ENCODE data around the gene TLR1. TPM values are rescaled to one million over a fixed set of nuclear protein-coding genes. Genes with fewer than 3 reads are reported as not detected.

The TLR1 gene
- polyA plus RNA-seq, 1 experiment, result 0.93 TPM

DNA sequence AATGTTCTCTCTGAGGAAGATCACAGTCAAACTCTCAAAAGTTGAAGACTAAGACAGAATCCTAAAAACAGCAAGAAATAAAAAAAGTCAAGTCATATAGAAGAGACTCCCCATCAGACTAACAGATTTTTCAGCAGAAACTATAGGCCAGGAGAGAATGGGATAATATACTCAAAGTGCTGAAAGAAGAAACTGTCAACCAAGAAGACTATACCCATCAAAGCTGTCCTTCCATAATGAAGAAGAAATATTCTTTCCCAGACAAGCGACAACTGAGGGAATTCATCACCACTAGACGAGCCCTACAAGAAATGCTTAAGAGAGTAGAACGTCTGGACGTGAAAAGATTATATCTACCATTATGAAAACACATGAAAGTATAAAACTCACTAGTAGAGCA lies 30.0 kb upstream of the TLR1 start:
- Histone ChIP-seq H3K4me3 (ENCODE audit: low read depth, low read length) (no peak overlapping the region), H3K27ac (ENCODE audit: low read depth, low read length) (no peak overlapping the region), H3K9me3 (ENCODE audit: control insufficient read depth, insufficient read depth, low read length) (peaks cover 9% of the 10 kb centered on the region), H3K27me3 (ENCODE audit: control insufficient read depth, insufficient read depth, low read length) (no peaks in the 10 kb centered on the region)
- TF ChIP-seq, protein P1, sequence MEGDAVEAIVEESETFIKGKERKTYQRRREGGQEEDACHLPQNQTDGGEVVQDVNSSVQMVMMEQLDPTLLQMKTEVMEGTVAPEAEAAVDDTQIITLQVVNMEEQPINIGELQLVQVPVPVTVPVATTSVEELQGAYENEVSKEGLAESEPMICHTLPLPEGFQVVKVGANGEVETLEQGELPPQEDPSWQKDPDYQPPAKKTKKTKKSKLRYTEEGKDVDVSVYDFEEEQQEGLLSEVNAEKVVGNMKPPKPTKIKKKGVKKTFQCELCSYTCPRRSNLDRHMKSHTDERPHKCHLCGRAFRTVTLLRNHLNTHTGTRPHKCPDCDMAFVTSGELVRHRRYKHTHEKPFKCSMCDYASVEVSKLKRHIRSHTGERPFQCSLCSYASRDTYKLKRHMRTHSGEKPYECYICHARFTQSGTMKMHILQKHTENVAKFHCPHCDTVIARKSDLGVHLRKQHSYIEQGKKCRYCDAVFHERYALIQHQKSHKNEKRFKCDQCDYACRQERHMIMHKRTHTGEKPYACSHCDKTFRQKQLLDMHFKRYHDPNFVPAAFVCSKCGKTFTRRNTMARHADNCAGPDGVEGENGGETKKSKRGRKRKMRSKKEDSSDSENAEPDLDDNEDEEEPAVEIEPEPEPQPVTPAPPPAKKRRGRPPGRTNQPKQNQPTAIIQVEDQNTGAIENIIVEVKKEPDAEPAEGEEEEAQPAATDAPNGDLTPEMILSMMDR (IDR thresholded peaks at IDR 0.05; ENCODE audit: low read depth, low read length), result no peak
- ChIA-PET CTCF (interaction anchor here (0.6 to 1.4 kb wide), 7 partner anchors 21 to 736 kb away, joined by 3 to 6 read pairs (median 4); partner anchors contain the start of gene TLR10), POLR2A (no interaction called here)
- DNase-seq (ENCODE audit: low read depth, low spot score), result no peak

GRCh38 chr4:38832624-38833528 lies 28.3 kb upstream of the TLR1 start:
- Histone ChIP-seq H3K4me3 (ENCODE audit: low read depth, low read length) (no peak overlapping the region), H3K9me3 (ENCODE audit: control insufficient read depth, insufficient read depth, low read length) (peaks cover 9% of the 10 kb centered on the region), H3K27ac (ENCODE audit: low read depth, low read length) (no peak overlapping the region), H3K27me3 (ENCODE audit: control insufficient read depth, insufficient read depth, low read length) (no peaks in the 10 kb centered on the region)
- ChIA-PET POLR2A (no interaction called here), CTCF (interaction anchor here (1.4 to 1.9 kb wide), 2 partner anchors 28 to 73 kb away, joined by 4 to 5 read pairs; no protein-coding TSS in a partner anchor)
- DNase-seq (ENCODE audit: low read depth, low spot score), result no peak
- TF ChIP-seq, protein P1 (IDR thresholded peaks at IDR 0.05; ENCODE audit: low read depth, low read length), result no peak

- DNase-seq (ENCODE audit: low read depth, low spot score), result no peak
- peaks cover 9% of the 10 kb centered on the region for H3K9me3 ChIP-seq (ENCODE audit: control insufficient read depth, insufficient read depth, low read length)
- no peak overlapping the region for H3K4me3 ChIP-seq (ENCODE audit: low read depth, low read length)
- TF ChIP-seq, protein P1 (IDR thresholded peaks at IDR 0.05; ENCODE audit: low read depth, low read length), result no peak
- ChIA-PET POLR2A (interaction anchor here (1.1 kb wide), 1 partner anchor 37 kb away, joined by 3 read pairs; no protein-coding TSS in a partner anchor), CTCF (interaction anchor here (1.9 kb wide), 1 partner anchor 28 kb away, joined by 5 read pairs; no protein-coding TSS in a partner anchor)
- no peak overlapping the region for H3K27ac ChIP-seq (ENCODE audit: low read depth, low read length)
- no peaks in the 10 kb centered on the region for H3K27me3 ChIP-seq (ENCODE audit: control insufficient read depth, insufficient read depth, low read length)
Observed at GRCh38 chr4:38832206-38832605, 27.6 kb upstream of the TLR1 start.

DNA sequence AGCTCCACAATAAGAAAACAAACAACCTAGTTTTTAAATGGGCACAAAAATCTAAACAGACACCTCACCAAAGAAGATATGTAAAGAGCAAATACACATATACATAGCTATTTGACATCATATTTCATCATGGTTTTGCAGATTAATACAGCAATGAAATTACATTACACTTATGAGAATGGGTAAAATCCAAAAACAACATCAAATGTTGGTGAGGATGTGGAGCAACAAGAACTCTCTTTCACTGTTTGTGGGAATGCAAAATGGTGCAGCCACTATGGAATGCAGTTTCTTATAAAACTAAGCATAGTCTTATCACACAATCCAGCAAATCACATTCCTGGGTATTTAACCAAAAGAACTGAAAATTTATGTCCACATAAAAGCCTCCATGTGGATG lies 27.1 kb upstream of the TLR1 start:
- ChIA-PET CTCF (interaction anchor here (0.6 to 1.9 kb wide), 3 partner anchors 27 to 769 kb away, joined by 5 read pairs; partner anchors contain the start of gene TLR1), POLR2A (interaction anchor here (1.1 kb wide), 1 partner anchor 37 kb away, joined by 3 read pairs; no protein-coding TSS in a partner anchor)
- no peak overlapping the region for H3K27ac ChIP-seq (ENCODE audit: low read depth, low read length)
- H3K27me3 ChIP-seq (ENCODE audit: control insufficient read depth, insufficient read depth, low read length), result no peaks in the 10 kb centered on the region
- TF ChIP-seq, protein P1 (IDR thresholded peaks at IDR 0.05; ENCODE audit: low read depth, low read length), result no peak
- peaks cover 9% of the 10 kb centered on the region for H3K9me3 ChIP-seq (ENCODE audit: control insufficient read depth, insufficient read depth, low read length)
- H3K4me3 ChIP-seq (ENCODE audit: low read depth, low read length), result no peak overlapping the region
- DNase-seq (ENCODE audit: low read depth, low spot score), result no peak

DNA sequence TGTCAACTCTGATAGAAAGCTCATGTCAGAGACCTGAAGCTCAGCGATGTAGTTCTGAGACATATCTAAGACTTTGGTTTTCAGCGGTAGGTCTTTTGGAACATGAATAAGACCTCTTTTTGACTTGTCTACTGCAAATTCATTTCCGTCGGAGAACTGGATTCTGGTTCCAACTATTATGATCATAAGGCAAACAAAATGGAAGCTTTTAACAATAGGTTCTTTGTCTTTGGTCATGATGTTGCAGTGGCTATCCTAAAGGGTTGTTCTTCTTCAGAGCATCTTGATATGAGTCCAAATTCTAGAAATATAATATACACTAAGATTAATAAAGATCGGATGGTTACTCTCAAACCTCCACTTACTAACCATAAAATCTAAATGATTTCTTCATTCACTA lies 24.6 kb upstream of the TLR1 start:
- TF ChIP-seq, protein P1 (IDR thresholded peaks at IDR 0.05; ENCODE audit: low read depth, low read length), result no peak
- H3K9me3 ChIP-seq (ENCODE audit: control insufficient read depth, insufficient read depth, low read length), result peaks cover 9% of the 10 kb centered on the region
- no peak overlapping the region for H3K4me3 ChIP-seq (ENCODE audit: low read depth, low read length)
- DNase-seq (ENCODE audit: low read depth, low spot score), result no peak
- no peaks in the 10 kb centered on the region for H3K27me3 ChIP-seq (ENCODE audit: control insufficient read depth, insufficient read depth, low read length)
- POLR2A ChIA-PET, result no interaction called here
- H3K27ac ChIP-seq (ENCODE audit: low read depth, low read length), result no peak overlapping the region
- CTCF ChIA-PET, result interaction anchor here (1.2 to 1.3 kb wide), 2 partner anchors 26 to 32 kb away, joined by 3 to 6 read pairs; no protein-coding TSS in a partner anchor
